Stimulated activated CD8-positive, alpha-beta memory T cell treated with anti-CD3 and anti-CD28 coated beads, Interleukin-7, amount 100 ng/mL, for 1 hour (primary cell): ENCODE data around the gene FRK.
"Not testable (repeated sequence)": the region's sequence is repeated elsewhere in the genome, so short reads cannot be mapped to it uniquely, and the experiment has no call there.

Experiments
- DNase-seq, 2 donors: peaks; one replicate each; pipeline ENCODE4 v3.0.0-alpha.2; 2020; ENCODE audit warnings: low read depth in 2 of 2

FRK gene

DNA sequence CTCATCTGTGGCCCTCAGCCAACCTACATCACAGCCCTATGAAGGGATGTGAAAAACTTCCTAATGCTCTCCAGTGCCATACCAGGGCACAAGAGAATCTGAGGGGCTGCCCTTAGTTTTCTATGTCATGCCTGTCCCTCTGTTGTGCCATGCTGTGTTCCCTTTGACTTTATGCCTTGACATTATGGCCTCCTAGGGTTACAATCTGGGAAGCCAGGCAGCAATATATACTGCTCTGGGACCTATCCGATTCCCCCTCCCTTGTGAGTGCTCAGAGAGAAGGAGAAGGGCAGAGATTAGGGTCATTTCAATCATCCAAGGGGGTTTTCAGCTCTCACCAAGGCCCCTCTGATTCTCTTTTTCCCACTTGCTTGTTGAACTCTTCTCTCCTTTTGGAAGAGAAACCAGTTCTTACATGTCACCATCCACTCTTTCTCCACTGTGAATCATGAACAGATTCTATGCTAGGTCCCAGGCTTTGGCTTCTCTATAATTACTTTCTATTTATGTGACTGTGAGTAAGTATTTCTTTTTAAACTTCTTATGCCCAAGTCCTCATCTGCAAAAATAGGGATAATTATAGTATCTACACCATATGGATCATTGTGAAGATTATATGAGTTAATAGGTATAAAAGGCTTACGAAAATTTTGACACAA lies 14.2 kb upstream of the FRK start:
- no peak for DNase-seq

DNA sequence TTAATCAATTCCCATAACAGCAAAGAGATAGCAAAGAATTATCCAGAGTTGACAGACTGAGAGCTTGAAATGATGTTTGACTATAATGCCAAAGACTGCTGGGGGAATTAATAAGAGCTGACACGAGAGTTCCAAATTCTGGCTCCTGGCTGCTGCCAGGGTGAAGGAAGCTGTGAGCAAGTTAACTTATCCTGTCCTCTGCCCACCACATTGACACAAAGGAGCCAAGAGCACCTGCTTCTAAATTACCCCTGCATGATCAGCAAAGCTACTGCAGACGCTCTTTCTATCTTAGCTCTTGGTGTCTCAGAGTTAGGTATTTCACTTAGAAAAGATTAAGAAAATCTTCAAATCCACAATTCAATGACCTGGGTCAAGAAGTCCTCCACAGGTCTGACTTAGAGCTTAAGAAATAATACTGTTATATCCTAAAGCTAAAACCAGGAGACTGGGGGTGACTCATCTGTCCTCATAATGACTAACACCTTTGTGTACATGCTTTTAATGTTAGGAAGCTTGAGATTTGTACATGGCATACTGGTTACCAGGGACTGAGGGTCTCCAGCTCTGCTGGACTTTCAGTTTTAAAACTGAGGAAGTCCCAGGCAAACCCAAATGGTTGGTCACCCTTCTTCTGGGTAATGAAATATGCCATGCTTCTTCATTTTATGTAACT lies 13.2 kb upstream of the FRK start:
- DNase-seq, result no peak

DNA sequence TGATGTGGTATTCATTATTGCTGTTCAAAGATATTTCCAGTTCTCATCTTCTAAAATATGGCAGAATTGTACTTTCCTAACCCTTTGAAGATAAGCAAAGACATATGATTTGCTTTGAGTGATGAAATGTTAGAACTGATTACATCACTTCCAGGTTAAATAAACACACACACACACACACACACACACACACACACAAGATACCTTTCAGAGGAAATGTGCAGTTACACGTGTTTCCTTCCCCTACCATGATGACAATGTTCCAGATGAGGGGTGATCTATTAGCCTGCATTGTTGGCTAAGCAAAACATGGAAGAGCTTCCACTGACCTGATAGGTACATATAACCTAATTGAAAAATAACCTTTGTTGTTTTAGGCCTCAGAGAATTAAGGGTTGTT lies 11.7 kb upstream of the FRK start:
- DNase-seq, result no peak

DNA sequence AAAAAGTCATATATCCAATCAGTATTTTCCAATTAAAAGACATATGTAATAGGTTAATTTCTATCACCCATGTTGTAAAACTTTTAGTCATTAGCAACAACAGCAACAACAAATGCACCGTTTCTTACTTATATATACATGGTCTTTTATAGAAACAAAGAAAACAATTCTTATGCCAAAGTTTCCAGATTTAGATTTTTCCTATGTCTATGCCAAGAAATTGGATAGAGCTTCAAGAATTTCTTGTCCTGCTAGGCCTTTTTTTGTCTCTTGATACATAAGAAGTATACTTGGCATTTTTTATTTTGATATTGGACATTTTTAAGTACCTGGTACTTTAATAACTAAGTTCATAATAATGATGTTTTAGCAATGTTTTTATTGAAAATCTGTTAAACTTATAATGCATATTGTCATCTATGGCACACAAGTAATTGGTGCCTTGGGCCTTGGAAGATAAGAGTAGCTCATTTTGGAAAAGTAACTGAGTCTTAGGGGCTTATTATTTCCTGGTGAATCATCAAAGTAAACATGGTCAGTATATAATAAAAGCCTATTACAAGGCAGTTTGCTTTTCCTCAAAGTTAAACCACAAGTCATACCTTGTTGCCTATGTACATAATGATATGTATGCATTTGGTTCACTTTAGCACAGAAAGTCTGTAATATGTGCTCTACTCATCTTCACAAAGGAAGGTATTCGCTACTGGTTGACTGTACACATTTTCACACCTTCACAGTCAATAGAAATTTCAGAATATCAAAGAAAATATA lies 10.1 kb upstream of the FRK start:
- no peak for DNase-seq

DNA sequence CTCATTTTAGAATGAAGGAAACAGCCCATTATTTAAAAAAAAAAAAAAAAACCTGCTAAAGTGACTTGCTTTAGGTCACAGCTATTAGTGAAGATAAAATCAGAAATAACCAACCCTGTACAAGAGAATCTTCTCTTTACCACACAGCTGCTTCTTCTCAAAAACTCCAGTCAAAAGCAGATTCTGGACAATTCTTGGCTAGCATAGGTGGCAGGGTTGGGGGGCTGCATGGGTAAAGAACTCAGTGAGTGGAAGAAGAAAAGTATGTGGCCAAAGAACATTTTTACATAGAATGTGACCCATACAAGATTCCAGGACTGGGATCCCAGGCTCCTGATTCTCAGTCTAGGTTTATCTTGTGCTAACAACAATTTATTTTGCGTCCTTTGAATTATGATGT lies 9.4 kb upstream of the FRK start:
- no peak for DNase-seq

DNA sequence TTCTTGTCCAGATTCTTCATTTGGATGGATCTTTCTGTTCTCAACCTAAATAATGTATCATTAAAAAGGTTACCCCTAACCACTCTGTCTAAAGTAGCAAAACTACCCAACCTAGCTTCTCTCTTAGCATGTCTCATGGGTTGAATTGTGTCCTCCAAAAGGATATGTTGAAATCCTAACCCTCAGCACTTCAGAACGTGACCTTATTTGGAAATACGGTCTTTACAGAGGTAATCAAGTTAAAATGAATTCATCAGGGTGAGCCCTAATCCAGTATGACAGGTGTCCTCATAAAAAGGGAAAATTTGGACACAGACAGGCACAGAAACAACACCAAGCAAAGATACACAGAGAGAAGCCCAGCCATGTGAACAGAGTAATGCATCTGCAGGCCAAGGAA lies 6.1 kb upstream of the FRK start:
- DNase-seq, result no peak

DNA sequence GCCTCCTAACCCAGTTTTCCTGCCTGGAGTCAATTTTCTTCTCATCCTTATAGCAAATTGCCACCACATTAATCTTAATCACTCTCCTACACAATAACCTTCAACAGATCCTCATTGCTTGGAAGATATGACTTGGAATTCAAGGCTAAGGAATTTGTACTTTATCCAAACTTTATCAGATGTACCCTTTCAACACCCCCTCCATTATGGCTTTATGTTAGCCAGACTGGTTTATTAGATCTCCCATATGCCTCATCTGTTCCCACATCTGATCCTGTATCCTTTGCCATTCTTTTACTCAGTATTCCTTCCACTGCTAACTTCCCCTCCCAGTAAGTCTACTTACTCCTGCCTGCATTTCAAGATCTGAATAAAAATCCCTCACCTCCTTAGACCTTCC lies 4.0 kb upstream of the FRK start:
- no peak for DNase-seq

DNA sequence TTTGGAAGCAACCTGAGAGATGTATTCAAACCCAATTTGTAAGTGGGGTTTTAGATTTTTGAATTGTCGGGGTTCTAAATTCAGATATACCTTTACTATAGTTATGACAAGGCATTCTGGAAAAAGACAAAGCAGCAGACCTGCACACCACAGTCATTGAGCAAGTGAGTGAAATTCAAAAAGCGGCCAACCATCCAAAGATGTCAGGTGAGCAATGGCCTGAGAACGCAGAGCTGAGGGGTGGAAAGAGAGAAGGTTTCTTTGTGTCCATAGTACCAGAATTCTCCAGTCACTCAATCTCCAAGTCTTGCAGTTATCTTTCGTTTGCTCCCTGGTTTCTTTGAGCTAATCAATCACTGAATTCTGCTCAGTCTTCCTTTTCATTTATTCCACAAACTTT lies 1.8 kb upstream of the FRK start:
- DNase-seq, result no peak

DNA sequence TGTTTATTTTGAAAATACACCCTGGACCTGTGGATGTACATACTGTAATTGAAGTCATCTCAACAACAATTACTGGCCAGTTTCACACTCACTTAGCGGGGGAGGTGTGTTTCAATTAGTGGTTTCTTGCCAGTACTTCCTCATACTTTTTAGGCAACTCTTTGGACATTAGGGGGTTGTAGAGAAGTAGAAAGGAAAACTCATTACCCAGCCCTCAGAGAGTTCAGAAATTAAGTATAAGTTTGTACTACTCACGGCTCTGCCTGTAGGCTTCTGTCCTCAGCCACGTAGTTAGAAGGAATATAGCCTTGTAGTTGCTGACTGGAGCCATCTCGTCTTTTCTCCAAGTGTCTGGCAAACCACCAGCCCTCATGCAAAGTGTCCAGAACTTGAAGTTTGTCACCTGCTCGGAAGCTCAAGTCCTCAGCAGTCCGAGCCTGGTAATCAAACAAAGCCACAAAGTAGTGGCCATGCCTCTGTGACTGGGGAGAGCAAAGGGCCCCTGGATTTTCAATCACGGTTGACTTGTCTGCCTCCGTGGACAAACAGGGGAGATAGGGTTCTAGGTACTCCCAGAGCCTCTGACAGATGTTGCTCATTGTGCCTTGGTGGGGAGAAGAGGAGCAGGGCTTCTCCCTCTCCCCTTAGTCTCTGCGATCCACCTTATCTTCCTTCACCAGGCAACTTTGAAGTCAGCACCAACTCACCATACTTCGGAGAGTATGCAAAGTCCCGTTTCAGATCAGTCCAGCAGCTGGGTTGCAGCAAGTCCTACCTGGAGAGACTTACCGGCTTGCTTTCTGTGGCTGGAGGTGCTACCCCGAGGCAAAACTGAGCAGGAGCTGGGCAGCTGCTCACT lies 749 bp downstream of the FRK start:
- no peak for DNase-seq

DNA sequence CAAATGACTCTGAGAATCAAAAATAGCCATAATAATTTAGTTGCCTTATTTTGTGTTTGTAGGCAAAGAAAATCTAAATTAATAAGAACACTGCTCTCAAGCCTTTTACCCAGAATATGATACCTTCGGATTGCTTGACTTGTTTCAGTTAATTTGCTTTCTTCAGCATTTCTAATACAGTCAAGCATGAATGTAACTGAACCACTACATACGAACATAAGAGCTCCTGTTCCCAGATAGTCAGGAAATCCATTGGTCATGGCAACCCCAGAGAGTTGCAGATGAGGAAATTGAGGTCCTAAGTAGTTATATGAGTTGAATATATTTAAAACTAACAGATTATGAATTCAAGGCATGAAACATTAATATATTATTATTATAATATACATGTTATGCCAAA lies 2.9 kb downstream of the FRK start:
- no peak for DNase-seq

DNA sequence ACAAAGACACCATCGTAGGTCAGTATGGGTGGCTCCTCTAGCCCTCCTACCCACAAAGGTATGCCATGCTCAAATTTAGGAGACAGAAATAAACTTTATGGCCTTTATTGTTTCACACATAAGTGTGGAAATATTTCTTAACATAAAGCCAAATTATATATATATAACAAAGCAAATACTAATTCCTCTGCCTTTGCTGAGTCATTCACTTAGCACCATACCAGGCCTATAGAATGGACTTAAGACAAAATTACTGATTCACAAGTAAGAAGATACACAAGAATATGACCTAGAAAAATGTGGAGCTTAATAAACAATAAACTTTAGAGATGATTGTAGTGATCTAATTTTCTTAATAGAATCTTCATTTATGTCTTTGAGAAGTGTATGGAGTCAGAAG lies 5.2 kb downstream of the FRK start:
- no peak for DNase-seq

DNA sequence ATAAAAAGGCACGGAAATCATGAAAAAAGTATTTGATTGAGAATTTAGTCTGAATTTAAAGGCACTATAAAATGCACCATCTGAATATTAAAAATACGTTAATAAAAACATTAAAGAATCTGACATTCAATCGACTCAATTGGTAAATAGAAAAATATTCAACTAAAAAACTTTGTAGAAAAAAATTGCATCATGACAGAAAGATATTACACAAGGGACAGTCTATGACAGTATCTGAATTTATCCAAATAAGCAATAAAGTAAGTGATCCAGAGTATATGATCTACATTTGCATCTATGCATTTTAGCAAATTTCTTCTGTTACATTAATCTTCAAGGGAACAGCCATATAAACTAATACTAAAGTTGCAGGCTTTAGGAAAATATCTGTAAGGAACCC lies 9.4 kb downstream of the FRK start:
- no peak for DNase-seq

DNA sequence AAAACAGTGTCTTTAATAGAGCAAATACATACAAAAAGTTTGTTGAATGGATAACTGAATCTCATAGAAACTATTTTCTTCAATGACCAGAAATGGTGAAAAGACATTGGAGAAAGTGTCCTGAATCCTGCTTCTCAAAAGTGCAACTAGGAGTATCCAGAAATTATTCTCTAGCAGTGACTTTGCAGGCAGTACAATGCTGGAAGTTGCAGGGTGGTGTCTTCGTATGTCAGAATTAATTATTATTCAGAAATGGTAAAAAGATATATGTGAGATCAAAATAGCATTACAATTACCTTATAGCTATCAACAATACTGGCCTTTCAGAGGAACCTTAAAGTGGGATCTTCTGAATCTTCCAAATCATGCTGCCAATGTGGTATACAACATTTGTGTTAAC lies 10.0 kb downstream of the FRK start:
- DNase-seq, result no peak

DNA sequence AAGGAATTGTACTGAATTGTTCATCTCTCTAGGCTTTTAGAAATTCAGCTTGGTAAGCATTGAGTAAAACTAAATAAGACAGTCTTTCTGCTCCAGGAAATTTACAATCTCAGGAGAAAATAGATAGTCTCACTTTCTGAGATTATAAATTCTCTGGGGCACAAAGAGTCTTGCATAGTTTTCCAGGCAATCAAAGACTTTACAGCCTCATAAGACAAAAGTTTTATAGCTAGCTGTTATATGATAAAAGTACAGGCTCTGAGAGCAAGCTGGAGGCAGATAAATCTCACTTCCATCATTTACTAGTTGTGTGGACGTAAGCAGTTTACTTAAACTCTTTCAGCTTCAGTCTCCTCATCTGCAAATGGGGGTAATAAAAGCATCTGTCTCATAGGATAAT lies 11.4 kb downstream of the FRK start:
- no peak for DNase-seq

DNA sequence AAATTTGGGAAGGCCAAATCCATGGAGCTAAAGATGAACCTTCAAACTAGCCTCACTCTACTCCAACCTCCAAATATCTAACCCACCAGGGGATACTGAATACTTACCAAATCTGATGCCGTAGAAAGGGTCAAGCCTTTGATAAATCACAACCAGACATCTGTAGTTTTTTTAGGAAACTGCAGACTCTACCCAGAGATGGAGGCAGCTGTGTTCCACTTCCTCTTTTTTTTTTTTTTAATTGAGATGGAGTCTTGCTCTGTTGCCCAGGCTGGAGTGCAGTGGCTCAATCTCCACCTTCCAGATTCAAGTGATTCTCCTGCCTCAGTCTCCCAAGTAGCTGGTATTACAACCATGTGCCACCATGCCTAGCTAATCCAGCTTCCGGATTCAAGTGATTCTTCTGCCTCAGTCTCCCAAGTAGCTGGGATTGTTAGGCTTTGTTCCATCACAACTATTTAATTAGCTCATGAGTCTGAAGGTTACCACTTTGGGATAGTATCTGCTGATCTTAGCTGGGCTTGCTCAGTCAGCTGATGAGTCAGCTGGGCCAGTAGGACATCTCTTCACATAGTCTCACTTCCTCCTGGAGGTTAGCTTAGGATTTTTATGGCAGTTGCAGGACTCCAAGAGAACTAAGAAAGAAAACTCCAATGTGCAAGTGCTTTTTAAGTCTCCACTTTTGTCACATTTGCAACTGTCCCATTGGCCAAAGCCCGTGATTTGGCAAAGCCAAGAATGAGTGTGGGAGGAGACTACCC lies 13.3 kb downstream of the FRK start:
- no peak for DNase-seq

DNA sequence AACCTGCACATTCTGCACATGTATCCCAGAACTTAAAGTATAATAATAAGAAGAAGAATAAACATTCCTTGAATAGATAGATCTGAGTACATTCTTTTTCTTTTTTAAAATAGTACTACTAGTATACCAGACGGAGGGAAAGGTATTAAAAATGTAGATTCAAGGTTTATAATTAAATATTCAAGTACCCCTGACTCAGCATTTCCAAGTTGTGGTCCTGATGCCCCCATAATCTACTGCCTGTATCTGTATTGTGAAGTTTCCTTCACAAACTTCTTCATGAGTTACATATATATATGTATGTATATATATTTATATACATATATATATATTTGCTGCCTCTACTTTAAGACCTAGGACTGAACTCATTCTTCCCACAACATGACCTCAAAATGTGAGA lies 14.0 kb downstream of the FRK start:
- DNase-seq, result no peak

DNA sequence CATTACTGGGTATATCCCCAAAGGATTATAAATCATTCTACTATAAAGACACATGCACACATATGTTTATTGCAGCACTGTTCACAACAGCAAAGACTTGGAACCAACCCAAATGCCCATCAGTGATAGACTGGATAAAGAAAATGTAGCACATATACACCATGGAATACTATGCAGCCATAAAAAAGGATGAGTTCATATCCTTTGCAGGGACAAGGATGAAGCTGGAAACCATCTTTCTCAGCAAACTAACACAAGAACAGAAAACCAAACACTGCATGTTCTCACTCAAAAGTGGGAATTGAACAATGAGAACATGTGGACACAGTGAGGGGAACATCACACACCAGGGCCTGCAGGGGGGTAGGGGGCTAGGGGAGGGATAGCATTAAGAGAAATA lies 14.4 kb downstream of the FRK start:
- DNase-seq, result not testable (repeated sequence)

DNA sequence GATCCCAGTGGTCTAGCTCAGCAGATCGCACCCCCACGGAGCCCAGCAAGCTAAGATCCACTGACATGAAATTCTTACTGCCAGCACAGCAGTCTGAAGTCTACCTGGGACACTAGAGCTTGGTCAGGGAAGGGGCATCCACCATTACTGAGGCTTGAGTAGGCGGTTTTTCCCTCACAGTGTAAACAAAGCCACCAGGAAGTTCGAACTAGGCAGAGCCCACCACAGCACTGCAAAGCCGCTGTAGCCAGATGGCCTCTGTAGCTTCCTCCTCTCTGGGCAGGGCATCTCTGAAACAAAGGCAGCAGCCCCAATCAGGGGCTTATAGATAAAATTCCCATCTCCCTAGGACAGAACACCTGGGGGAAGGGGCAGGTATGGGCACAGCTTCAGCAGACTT lies 18.8 kb downstream of the FRK start:
- no peak for DNase-seq

DNA sequence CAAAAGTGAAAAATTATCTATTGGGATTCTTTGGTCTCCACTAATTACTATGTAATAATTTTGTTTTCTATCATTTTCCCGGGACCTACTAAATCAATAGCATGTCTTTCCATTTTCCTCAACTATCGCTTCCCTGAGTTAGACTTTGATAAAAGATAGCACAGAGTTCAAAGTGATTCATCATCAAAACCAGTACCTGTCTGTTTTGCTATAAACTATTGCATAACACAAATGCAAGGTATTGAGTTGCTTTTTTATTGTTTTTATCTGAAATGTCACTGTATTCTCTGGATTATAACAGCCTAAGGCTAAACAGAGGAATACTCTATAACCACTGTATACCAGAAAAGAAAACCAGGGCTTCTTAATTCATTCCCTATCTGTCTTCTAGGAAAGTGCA lies 19.7 kb downstream of the FRK start:
- no peak for DNase-seq

DNA sequence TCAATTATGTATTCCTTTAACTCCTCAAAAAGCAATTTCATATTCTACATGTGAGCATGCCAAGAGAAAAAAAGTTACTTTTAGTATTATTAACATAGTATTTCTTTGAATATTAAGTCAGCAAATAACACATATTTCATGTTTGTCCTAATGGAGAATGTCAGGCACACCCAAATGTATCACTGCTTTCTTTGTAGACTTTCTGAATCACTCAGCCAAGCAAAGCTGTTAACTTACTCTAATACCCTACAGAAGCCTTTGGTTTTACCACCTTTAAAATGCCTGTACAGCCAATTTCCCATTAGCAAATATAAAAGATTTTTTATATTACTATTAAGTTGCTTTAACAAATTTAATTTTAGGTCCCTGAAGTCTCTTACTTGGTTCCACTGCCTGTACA lies 23.8 kb downstream of the FRK start:
- no peak for DNase-seq

DNA sequence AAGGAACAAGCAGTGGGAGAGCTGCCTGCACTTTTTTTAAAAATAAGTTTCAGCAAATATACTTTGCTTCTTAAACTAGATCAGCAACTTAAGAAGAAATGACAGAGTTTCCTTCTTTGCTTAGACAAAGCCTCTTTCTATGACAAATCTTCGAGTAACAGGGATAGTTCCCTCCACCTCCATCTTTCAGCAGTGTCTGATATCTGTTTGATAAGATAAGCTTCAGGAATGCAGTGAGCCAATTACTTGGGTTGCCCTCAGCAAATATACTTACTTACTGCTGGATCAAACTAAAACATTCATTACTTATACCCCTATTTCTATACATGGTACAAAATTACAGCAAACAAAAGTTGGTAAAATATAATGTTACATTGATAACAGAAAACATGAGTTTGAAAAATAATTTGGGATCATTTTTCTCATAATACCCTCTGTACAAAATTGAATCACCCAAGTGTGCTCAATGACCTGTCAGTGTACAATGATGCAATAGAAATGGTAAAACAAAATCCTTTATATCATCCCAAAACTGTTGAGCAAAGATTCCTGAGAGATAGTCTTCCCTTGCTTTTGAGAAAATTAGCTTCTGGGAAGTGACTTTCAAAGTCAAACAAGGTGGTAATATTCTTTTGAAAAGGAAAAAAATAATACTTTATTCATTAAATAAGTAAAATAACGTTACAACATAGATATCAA lies 24.5 kb downstream of the FRK start:
- no peak for DNase-seq
